Measurements from ENCODE around the gene TMEM100. TPM values are rescaled to one million over a fixed set of nuclear protein-coding genes. Genes with fewer than 3 reads are reported as not detected.

The TMEM100 gene
- total and polyA plus RNA-seq, 2 experiments from 2014 or later, result 0.10 to 0.73 TPM

DNA sequence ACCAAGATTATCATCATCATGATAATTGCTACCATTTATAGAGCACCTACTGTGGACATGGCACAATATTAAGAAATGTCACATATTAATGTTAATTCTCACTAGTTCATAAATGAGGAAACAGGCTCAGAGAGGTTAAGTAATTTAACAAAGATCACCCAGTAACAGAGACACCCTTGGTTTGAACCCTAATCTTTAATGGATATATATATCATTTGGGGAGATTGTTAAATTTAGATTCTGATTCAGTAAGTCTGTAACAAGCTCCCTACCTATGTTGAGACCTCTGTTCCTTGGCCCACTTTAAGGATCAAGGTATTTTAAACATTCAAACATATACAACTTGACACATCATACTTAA, 804 bp upstream of the TMEM100 start (continued):
- TF ChIP-seq ZNF462 (CRISPR knock-in tag; IDR thresholded peaks at IDR 0.05) (no peak), NANOG (IDR thresholded peaks at IDR 0.05; ENCODE audit: borderline replicate concordance) (no peak), CTCF (conservative IDR thresholded peaks at IDR 0.05; ENCODE audit: low read depth in 2 of 2) (no peak), ZNF331 (CRISPR knock-in tag; IDR thresholded peaks at IDR 0.05; ENCODE audit: low read depth) (no peak), ZNF114 (CRISPR knock-in tag; IDR thresholded peaks at IDR 0.05) (no peak), POLR2AphosphoS5 (IDR thresholded peaks at IDR 0.05; ENCODE audit: low read depth) (no peak)

GRCh38 chr17:55722016-55722736, 488 bp downstream of the TMEM100 start:
- Histone ChIP-seq H2AFZ (peak overlapping the region; percentile 86; the same call in 1 of the 2 replicates), H3F3A (replicated peaks; ENCODE audit: low read depth) (no peaks in the 10 kb centered on the region), H3K27ac (ENCODE audit: low read depth) (no peak overlapping the region), H3K4me2 (peak overlapping the region; percentile 62; the same call in 1 of the 2 replicates), H3K36me3 (ENCODE audit: insufficient read depth) (no peaks in the 10 kb centered on the region), H3K4me3 (peak overlapping the region; percentile 42), H3K9me2 (ENCODE audit: insufficient read depth) (no peaks in the 10 kb centered on the region), H3K79me2 (replicated peaks; ENCODE audit: insufficient read depth) (no peaks in the 10 kb centered on the region), H4K20me1 (replicated peaks; ENCODE audit: insufficient read depth) (no peaks in the 10 kb centered on the region), H3K27me3 (ENCODE audit: insufficient read depth) (no peaks in the 10 kb centered on the region), H3K4me1 (ENCODE audit: insufficient read depth) (peaks cover 25% of the 10 kb centered on the region)
- DNase-seq (ENCODE audit: low spot score), result no peak
- ATAC-seq, result no peak
- Mint-ChIP-seq H3K36me3 (ENCODE audit: low read depth) (no peaks in the 10 kb centered on the region), H3K9me3 (no peaks in the 10 kb centered on the region), H3K4me1 (peaks cover 34% of the 10 kb centered on the region), H3K4me3 (peak overlapping the region; percentile 60; the same call in 1 of the 3 replicates), H3K27me3 (ENCODE audit: insufficient read depth, low read depth, poor library complexity) (peaks cover 3% of the 10 kb centered on the region), H3K27ac (no peak overlapping the region)
- TF ChIP-seq, protein P1, sequence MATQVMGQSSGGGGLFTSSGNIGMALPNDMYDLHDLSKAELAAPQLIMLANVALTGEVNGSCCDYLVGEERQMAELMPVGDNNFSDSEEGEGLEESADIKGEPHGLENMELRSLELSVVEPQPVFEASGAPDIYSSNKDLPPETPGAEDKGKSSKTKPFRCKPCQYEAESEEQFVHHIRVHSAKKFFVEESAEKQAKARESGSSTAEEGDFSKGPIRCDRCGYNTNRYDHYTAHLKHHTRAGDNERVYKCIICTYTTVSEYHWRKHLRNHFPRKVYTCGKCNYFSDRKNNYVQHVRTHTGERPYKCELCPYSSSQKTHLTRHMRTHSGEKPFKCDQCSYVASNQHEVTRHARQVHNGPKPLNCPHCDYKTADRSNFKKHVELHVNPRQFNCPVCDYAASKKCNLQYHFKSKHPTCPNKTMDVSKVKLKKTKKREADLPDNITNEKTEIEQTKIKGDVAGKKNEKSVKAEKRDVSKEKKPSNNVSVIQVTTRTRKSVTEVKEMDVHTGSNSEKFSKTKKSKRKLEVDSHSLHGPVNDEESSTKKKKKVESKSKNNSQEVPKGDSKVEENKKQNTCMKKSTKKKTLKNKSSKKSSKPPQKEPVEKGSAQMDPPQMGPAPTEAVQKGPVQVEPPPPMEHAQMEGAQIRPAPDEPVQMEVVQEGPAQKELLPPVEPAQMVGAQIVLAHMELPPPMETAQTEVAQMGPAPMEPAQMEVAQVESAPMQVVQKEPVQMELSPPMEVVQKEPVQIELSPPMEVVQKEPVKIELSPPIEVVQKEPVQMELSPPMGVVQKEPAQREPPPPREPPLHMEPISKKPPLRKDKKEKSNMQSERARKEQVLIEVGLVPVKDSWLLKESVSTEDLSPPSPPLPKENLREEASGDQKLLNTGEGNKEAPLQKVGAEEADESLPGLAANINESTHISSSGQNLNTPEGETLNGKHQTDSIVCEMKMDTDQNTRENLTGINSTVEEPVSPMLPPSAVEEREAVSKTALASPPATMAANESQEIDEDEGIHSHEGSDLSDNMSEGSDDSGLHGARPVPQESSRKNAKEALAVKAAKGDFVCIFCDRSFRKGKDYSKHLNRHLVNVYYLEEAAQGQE (IDR thresholded peaks at IDR 0.05; ENCODE audit: unreplicated experiment), result no peak
- no peak for TF ChIP-seq EZH2 (IDR thresholded peaks at IDR 0.05; ENCODE audit: low read depth, unreplicated experiment)
- TF ChIP-seq ZNF114 (CRISPR knock-in tag; IDR thresholded peaks at IDR 0.05), result no peak
- no peak for TF ChIP-seq POLR2AphosphoS5 (IDR thresholded peaks at IDR 0.05; ENCODE audit: low read depth)
- no peak for TF ChIP-seq ZNF331 (CRISPR knock-in tag; IDR thresholded peaks at IDR 0.05; ENCODE audit: low read depth)
- no peak for TF ChIP-seq CTCF (conservative IDR thresholded peaks at IDR 0.05; ENCODE audit: low read depth in 2 of 2)
- no peak for TF ChIP-seq NANOG (IDR thresholded peaks at IDR 0.05; ENCODE audit: borderline replicate concordance)
- no peak for TF ChIP-seq EZH2phosphoT487 (IDR thresholded peaks at IDR 0.05; ENCODE audit: unreplicated experiment)
